ENCODE data around the gene SMIM32. TPM values are rescaled to one million over a fixed set of nuclear protein-coding genes. Genes with fewer than 3 reads are reported as not detected.

SMIM32 gene
- polyA plus RNA-seq, 1 donor from 2014 or later = 3.6 TPM

- Histone ChIP-seq H3K36me3 (ENCODE audit: insufficient read depth, low read length) (no peaks in the 10 kb centered on the region), H3K27ac (ENCODE audit: low read length) (no peak overlapping the region), H3K79me2 (replicated peaks; ENCODE audit: insufficient read depth, low read length) (peaks cover 3% of the 10 kb centered on the region), H4K20me1 (ENCODE audit: insufficient read depth) (no peaks in the 10 kb centered on the region), H2AFZ (ENCODE audit: low read depth, low read length) (no peak overlapping the region), H3K9ac (ENCODE audit: low read length) (no peak overlapping the region), H3K9me3 (ENCODE audit: low read length) (no peaks in the 10 kb centered on the region), H3K9me2 (ENCODE audit: insufficient read depth, low read length) (no peaks in the 10 kb centered on the region), H3K4me3 (ENCODE audit: low read length) (no peak overlapping the region), H3F3A (ENCODE audit: insufficient read depth, low read length, poor library complexity, severe bottlenecking) (no peaks in the 10 kb centered on the region), H3K4me2 (ENCODE audit: low read length) (no peak overlapping the region), H3K27me3 (ENCODE audit: insufficient read depth, low read depth, low read length) (no peaks in the 10 kb centered on the region)
- TF ChIP-seq RAD21 (conservative IDR thresholded peaks at IDR 0.05) = no peak
- no peak for TF ChIP-seq EZH2 (IDR thresholded peaks at IDR 0.05; ENCODE audit: borderline replicate concordance, insufficient read depth, low read length, poor library complexity, severe bottlenecking)
- TF ChIP-seq MXI1 (conservative IDR thresholded peaks at IDR 0.05; ENCODE audit: poor library complexity, severe bottlenecking) = no peak
- TF ChIP-seq SMC3 (conservative IDR thresholded peaks at IDR 0.05; ENCODE audit: poor library complexity) = no peak
- no peak for TF ChIP-seq REST (IDR thresholded peaks at IDR 0.05; ENCODE audit: borderline replicate concordance)
- TF ChIP-seq TAF1 (IDR thresholded peaks at IDR 0.05; ENCODE audit: low read depth) = no peak
- TF ChIP-seq CTCF (IDR thresholded peaks at IDR 0.05; ENCODE audit: poor library complexity, severe bottlenecking) = no peak
- no peak for TF ChIP-seq POLR2AphosphoS5 (IDR thresholded peaks at IDR 0.05)
- no peak for TF ChIP-seq EP300 (conservative IDR thresholded peaks at IDR 0.05; ENCODE audit: poor library complexity, severe bottlenecking)
Observed at GRCh38 chr5:136164226-136164625, 28.7 kb downstream of the SMIM32 start.

GRCh38 chr5:136162008-136162407 lies 31.0 kb downstream of the SMIM32 start:
- H3K9me3 ChIP-seq (ENCODE audit: low read length) = no peaks in the 10 kb centered on the region
- no peak overlapping the region for H3K4me2 ChIP-seq (ENCODE audit: low read length)
- H3K79me2 ChIP-seq (replicated peaks; ENCODE audit: insufficient read depth, low read length) = peaks cover 9% of the 10 kb centered on the region
- no peaks in the 10 kb centered on the region for H3K36me3 ChIP-seq (ENCODE audit: insufficient read depth, low read length)
- H3K9ac ChIP-seq (ENCODE audit: low read length) = no peak overlapping the region
- H3K27ac ChIP-seq (ENCODE audit: low read length) = no peak overlapping the region
- no peaks in the 10 kb centered on the region for H3F3A ChIP-seq (ENCODE audit: insufficient read depth, low read length, poor library complexity, severe bottlenecking)
- H4K20me1 ChIP-seq (ENCODE audit: insufficient read depth) = no peaks in the 10 kb centered on the region
- H3K9me2 ChIP-seq (ENCODE audit: insufficient read depth, low read length) = no peaks in the 10 kb centered on the region
- H2AFZ ChIP-seq (ENCODE audit: low read depth, low read length) = no peak overlapping the region
- no peaks in the 10 kb centered on the region for H3K27me3 ChIP-seq (ENCODE audit: insufficient read depth, low read depth, low read length)
- TF ChIP-seq REST (IDR thresholded peaks at IDR 0.05; ENCODE audit: borderline replicate concordance) (no peak), TAF1 (IDR thresholded peaks at IDR 0.05; ENCODE audit: low read depth) (no peak), POLR2AphosphoS5 (IDR thresholded peaks at IDR 0.05) (no peak), MXI1 (conservative IDR thresholded peaks at IDR 0.05; ENCODE audit: poor library complexity, severe bottlenecking) (no peak), EP300 (conservative IDR thresholded peaks at IDR 0.05; ENCODE audit: poor library complexity, severe bottlenecking) (no peak), RAD21 (conservative IDR thresholded peaks at IDR 0.05) (no peak)
- H3K4me3 ChIP-seq (ENCODE audit: low read length) = no peak overlapping the region
